GM21528 (cell line): ENCODE results near the gene BABAM2.

Experiments
- ATAC-seq: cut with Tn5 transposase; IDR thresholded peaks from one replicate; pipeline ENCODE4 v1.9.1; 2021; ENCODE audit warnings: mild to moderate bottlenecking, moderate library complexity; ENCODE audit not compliant: unreplicated experiment, low FRiP score

BABAM2 gene

DNA sequence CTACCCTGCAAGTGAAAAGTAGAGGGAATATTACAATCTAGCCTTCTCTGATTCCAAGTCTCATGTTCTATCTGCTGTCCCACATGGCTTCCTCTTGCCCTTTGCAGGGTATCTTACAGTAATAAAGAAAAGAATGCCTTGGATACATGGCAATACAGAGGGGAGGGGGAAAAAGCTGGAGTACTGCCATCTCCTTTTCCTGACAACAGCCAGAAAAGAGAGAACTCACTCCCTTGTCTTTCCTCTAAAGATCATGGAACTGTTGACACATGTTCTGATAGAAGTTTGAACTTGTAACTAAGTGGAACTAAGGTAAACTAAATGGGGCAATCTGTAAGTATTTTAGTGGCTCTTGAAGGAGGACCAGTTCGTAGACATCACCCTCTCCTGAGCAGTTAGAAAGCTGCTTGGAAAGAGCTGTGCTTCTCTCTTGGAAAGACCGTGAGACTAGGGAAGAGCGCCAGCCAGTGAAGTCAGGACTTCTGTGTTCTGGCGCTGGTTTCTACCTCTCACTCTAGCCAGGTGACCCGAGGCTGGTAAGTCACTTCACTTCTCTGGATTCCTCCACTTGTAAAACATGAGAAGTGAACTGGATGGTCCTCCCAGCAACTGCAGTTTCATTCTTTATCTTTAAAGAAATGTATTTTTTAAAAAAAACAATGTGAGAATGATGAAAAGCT is 259.8 kb downstream of the BABAM2 start:
- ATAC-seq = no peak

DNA sequence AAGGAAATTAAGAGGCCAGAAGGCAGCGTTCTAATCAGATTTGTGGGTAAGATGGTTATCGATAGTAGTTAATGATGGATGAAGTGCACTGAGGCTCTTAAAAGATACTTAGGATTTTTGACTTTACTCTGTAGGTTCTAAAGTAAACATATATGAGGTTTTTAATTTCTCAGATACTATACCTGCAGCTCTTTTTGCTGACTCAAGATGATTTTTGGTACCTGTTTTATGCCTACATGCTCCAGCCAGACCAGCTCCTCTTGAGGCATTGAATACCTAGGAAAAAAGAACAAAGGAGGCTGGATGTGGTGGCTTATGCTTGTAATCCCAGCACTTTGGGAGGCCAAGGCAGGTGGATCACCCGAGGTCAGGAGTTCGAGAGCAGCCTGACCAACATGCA is 260.5 kb downstream of the BABAM2 start:
- no peak for ATAC-seq

DNA sequence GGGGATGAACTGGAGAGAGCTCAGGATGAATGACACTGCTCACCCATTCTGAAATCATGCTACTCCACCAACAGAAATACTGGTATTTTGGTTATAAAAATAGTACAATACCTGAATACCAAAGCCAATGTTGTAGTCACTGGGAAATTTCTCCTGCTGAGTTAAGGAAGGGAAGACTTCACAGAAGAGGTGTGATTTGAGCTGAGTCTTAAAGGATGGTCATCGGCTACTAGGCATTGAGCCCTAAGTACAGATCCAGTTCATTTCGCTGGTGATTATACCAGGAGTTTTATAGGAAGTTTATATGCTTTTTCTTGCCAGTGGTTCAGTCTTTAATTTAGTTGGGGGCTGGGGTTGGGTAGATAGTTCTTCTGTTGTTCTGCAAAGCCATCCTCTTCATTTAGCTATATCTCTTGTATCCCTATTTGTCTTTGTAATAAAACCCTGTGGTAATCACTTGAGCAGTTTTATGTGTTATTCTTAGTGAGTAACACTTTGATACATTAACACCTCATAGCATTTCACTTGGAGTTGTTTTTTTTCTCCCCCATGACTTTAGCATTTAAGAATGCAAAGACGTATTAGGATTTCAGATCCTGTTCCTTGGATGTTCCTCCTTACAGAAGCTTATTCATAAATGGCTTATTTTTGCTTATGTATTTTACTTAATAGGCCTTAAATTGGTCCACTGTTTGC is 262.2 kb downstream of the BABAM2 start:
- no peak for ATAC-seq

DNA sequence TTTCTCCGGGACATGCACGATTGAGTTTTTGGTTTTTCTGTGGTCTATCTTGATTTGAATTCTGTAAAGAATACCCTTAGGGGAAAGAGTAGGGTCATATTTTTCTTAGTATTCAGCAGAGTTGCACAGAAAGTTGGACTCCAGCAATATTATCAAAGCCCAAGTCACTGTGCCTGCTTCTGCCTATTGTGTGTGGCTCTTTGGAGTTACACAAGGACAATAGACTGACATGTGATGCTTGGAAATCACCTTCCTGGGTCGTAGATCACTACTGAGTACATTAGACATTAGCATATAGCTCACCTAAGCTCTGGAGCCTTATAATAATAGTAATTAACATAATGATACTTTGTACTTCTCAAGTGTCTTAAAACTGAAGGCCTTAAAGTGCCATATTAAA is 263.3 kb downstream of the BABAM2 start:
- no peak for ATAC-seq

DNA sequence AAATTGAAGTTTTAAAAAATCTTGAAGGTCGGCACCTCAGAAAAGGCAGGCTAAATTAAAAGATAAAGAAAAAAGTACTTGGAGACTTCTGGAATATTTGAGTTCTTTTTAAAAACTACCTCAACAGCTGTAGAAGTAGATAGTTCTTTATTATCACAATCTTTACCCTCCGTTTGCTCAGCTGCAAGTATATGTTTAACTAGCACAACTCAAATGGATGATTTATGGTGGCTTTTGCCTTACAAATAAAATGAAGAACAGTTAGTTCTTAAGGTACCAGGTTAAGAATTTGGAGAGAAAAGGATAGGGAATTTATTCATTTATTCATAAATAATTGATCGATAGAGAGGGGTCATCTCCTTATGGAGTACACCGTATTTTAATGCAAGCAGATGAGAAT is 264.6 kb downstream of the BABAM2 start:
- ATAC-seq = no peak

DNA sequence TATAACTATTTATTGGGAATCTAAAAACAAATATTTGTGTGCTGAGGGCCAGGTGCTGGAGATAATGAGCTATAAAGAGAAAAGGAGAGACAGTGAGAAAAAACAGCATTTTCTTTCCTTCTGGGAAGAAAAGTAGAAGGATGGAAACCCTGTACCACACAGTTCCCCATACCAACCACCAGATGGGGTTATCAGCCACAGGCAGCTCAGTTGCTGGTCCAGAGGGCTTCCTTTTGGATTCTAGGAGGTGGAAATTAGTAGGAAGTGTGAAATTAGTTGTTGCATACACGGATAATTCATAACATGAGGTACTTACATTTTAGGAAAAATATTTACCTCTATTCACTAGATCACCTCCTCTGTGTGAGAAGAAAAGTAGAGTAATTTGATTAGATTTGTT is 265.1 kb downstream of the BABAM2 start:
- no peak for ATAC-seq

DNA sequence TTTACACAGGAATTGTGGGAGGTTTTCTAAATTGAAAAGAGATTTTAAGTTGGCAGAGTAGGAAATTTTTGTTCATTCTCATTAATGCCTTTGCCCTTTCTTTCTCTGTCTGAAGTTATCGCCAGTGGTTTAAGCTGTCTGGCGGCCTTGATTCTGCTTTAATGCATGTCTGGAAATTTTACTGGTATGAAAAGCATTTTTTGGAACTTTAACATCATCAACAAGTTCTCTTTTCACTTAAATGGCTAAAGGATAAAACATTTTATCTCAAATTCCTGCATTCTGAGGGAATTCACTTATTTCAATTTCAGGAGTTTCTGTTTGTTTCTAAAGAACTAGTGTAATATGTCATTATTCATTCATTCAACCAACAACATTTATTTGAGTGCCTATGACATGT is 268.3 kb downstream of the BABAM2 start:
- ATAC-seq = no peak

DNA sequence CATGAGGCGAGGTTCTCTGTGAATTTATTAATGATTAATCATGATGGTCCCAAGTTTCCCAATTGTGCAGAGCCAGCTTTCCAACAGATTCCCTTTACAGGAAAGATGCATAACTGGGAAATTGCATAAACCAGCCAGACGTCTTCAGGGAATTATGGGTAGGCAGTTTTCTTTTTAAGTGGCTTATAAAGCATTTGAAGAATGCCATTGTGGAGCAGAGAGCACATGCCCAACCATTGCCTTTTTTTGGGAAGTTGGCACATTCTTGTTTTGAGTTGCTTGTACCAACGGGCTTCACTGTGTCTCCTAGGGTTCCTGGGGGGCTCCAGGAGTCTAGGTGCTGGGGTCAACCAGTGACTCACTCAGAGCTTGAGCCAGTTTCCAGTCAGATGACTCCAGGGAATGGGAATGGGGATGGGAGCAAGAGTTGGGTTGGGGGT is 270.5 kb downstream of the BABAM2 start:
- ATAC-seq = no peak

DNA sequence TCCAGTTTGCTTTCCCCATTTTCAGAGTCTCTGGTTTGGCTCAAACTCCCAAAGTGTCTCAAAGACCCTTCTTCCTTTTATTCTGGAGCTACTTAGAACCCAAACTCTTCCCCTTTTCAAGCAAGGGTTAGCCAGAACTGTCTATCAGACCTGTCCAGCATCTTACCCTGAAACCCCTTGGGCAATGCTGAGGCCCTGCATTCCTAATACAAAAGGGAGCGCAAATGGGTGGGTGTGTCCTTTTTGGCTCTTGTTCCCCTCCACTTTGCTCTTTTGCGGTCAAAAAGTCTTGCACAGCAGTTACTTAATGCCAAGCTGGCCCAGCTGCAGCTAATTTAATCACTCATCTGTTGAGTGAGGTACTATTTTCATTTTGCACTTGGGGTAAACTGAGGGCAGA is 270.9 kb downstream of the BABAM2 start:
- ATAC-seq = no peak

DNA sequence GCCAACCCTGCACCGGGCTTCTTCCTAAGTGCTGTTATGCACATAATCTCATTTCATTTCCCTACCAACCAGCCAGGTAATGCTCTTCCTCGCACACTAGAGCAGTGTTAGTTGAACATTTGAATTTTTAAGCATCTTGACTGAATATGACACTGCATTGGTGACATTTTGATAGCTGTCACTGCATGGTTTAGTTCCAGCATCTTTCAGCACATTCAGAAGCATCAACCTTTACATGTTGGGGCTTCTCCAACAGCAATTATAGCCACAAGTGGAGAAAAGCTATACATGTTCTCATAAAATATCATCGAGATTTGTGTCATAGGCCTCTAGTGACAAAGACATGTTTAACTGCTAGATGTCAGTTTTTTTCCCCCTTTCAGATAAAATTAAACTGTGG is 272.0 kb downstream of the BABAM2 start:
- ATAC-seq = no peak

DNA sequence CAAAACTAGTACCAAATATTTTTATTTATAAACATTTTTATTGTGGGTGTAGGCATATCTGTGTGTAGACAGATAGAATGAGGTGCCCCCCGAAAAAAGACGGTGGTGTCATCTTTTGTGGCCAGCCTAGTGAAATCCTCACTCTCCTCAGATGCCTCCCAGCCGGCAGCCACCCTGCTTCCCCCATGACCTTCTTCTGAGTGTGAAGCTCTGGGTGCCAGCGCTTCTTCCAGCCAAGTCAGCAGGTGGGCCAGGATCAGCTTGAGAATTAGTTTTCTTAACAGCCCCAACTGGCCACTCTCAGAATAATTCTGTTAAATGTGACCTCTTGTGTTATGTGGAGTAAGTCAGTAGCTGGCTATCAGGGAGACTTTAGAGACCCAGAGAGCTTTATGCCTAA is 272.5 kb downstream of the BABAM2 start:
- no peak for ATAC-seq

DNA sequence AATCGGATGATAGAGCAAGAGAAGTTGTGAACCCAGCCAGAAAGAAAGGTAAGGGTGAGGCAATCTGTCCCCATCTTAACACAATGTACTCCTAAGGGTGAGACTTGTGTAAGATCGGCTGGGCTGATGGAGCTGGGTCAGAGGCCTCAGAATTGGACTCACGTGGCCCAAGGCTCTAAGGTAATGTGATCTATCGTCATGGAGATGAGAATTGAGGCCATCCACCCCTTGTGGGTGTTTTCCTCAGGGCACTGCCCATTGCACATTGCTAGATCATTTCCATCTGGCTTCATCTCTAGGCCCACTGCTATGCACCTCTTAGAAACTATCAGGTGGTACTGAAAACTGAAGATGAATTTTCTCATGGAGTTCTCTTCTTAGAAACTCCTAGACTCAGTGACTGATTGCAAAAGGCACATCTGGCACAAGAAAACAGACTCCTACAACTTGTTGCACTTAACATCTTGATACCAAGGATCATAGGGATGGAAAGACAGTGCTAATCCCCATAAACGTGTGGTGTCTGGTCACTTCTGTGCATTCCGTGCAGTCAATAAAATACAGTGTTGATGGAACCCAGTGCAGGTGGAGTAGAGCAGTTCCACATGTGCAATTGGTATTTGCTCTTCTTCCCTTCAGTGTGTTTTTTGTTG is 273.2 kb downstream of the BABAM2 start:
- ATAC-seq = no peak

DNA sequence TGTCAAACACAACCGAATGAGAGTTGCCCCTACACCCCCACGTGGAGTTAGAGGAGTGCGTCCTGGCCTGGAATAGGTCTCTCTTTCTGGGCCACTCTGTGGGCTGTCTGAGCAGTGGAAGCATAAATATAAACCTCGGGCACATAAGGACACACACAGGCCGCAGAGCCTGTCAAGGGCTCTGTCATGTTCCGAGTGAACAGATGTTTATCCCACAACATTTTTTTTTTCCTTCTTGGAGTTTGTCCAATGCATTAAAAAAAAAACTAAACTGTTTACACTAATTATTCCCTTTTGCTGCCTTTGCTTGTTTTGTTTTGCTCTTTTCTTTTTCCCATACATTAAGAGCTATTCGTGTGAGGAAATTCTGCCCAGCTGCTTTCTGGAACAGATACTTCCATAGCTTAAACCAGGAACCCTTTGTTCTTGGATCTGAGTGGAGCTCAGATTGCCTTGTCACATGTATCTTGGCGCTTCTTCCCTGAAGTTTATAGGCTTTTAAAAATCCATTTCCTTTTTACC is 273.8 kb downstream of the BABAM2 start:
- no peak for ATAC-seq

DNA sequence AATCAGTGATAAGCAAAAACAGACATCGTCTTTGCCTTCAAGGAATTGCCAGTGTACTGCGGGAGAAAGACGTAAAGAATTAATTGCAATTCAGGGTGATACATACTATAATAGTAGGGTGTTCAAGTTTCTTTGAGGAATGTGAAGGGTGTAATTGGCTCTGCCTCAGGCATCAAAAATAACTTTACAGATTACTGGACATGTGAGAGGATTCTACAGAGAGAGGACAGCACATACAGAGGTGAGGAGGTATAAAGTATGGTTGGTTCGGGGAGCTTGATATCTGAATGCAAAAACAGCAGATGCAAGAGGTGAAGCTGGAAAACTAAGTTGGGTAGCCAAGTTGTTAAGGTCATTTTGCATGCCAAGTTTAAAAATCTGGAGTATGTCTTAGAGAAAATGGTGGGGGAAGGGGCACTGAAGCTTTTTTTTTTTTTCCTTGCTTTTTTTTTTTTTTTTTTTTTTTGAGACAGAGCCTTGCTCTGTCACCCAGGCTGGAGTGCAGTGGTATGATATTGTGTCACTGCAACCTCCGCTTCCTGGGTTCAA is 274.6 kb downstream of the BABAM2 start:
- ATAC-seq = no peak

DNA sequence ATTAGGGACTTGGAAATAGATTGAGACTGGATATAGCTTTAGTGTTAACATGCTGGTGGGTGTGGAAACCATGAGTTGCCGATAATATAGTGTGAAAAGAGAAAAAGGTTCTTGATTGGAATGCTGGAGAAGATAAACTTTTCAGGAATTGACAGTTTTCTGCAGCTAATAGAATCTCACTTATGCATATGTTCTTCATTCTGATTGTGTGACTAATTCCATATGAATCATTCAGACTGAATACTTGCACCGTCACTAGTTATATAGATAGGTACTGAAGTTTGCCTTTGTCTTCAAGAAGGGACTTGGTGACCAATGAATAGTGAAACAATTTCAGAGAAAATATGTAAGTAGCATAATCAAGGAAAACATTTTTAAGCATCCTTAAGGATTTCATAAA is 276.4 kb downstream of the BABAM2 start:
- ATAC-seq = no peak

DNA sequence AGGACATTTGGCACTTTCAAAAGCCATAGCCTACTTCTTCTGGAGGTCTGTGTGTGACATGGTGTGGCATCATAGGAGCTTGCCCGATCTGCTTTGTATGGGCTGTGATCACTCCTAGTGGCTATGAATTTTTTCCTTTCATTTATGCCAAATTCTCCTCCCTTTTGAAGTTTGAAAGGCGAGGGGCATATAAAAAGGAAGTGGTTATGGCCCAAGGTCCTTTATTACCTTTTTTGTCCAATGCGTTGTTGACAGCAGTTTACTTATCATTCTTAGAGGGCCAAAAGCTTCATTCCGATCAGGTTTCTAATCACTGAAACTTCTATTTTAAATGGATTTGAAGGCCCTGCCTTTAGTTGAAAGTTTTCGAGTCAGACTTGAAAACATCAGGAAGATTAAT is 277.8 kb downstream of the BABAM2 start:
- no peak for ATAC-seq

DNA sequence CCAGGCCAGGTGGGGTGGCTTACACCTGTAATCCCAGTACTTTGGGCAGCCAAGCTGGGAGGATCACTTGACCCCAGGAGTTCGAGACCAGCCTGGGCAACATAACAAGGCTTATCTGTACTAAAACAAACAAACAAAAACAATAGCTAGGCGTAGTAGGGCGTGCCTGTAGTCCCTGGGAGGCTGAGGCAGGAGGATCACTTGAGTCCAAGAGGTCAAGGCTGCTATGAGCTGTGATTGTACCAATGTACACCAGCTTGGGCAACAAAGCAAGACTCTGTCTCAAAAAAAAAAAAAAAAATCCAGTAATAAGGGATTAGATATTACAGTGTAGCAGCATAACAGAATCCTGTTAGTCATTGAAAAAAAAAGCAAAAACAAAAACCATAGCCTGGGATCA is 279.0 kb downstream of the BABAM2 start:
- ATAC-seq = no peak

DNA sequence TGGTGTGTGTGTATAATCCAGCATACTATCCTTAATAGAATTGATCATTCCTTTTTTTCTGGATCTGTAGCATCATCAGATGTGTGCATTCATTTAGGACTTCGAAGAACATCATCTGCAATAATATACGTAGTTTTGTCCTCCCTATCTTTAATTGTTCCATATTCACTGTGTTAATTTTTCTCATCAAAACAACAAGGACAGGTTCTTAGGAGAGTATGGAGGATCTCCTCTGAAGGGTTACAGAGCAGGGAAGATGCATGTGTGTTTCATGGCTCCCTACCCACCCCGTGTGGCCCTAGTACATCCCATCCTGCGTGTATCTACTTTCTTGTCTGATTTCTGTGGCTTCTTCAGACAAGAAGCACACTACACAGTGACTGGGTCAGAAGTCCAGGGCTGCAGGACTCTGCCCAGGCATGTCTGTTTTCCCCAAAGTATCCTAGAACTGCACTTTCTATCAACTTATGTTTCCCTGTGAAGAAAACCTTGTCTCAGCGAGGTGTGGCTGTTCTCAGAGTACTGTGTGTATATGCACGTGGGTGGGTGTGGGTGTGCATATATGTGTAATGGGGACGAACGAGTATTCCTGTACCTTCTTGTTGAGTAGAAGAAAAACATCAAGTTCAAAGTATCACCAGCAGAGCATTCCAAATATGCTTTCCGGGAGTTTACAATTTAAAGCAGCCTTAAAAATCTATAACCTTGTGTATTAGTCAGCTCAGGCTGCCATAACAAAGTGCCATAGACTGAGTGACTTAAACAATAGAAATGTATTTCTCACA is 281.8 kb downstream of the BABAM2 start:
- ATAC-seq = no peak

DNA sequence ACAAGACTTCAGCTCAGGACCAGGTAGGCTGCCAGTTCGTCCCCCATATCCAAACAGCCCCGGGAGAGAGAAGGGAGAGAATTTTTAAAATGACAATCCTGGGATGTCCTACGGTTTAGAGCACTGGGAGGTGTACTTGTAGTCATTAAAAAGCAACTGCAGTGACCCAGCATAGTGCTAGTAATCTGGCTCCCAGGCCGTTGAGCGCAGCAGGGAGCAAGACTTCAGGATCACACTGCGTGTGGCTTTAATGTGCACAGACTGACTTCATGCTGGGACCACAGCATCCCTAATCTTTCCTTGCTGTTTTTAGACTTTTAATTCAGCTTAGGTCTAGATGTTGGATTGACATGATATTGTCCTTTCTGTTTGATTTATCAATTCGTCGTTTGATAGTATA is 282.8 kb downstream of the BABAM2 start:
- ATAC-seq = no peak

DNA sequence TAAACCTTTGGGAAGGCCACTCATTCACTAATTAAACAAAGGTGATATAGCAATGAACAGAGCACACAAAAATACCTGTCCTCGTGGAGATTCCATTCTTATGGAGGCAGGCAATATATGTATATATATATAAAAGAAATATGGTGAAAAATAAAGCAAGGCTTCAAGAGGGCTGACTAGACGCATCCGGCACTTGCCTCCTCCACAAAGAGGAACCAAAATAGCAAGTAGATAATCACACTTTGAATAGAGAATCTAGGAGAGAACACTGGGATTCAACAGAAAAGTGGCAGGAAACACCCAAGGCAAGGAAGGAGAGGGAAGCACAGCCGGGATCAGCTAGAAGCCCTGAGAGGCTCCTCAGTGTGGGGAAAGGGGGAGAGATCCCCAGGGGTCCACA is 283.7 kb downstream of the BABAM2 start:
- no peak for ATAC-seq

DNA sequence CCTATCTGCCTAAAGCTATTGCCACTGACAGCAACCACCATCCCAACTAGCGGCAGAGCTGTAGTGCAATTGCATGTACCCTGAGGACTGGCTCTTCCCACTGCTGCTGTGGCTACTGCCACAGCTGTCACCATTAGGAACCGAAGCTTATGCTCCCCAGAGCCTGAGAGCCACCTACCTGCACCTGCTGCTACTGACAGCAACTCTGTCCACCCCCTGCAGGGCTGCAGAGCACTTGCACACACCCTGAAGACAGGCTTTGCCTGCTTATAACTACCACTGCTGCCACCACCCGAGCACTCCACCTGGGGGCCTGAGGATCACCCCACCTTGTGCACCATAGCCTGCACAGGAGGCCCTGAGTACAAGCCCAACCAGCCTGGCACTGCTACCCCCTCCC is 284.5 kb downstream of the BABAM2 start:
- no peak for ATAC-seq
